DOHH2 (cell line): ENCODE measurements around the gene TNFAIP8L1.
A peak's percentile ranks its signal among the peaks of the same experiment; 100 is the strongest.

Source experiments
- H3F3A ChIP-seq: fragments of 200-600 bp; sonication (generic), shearing (Covaris generic); 2 replicates; pipeline ENCODE4 v1.6.0; 2016; ENCODE audit warnings: antibody characterized with exemption, mild to moderate bottlenecking; ENCODE audit not compliant: control insufficient read depth, insufficient read depth
- H3K27ac ChIP-seq: fragments of 200-600 bp; sonication (generic); 2 replicates; pipeline ENCODE4 v1.5.1; 2014; ENCODE audit warnings: low read depth, mild to moderate bottlenecking, low read length, moderate library complexity
- H3K27me3 ChIP-seq: fragments of 200-600 bp; sonication (generic); 2 replicates; pipeline ENCODE4 v1.6.1; 2014; ENCODE audit warnings: mild to moderate bottlenecking, low read length, mixed read lengths; ENCODE audit not compliant: control insufficient read depth
- H3K36me3 ChIP-seq: fragments of 200-600 bp; sonication (generic); 2 replicates; pipeline ENCODE4 v1.6.1; 2014; ENCODE audit warnings: mild to moderate bottlenecking, low read length, moderate library complexity, mixed read lengths; ENCODE audit not compliant: control insufficient read depth
- H3K4me1 ChIP-seq: fragments of 200-600 bp; sonication (generic); 2 replicates; pipeline ENCODE4 v1.6.1; 2014; ENCODE audit warnings: mild to moderate bottlenecking, low read length, mixed read lengths; ENCODE audit not compliant: control insufficient read depth
- H3K4me2 ChIP-seq: fragments of 200-600 bp; sonication (generic); 2 replicates; pipeline ENCODE4 v1.6.0; 2014; ENCODE audit warnings: mild to moderate bottlenecking, low read length, moderate library complexity
- H3K4me3 ChIP-seq: fragments of 200-600 bp; sonication (generic); 2 replicates; pipeline ENCODE4 v1.5.1; 2014; ENCODE audit warnings: mild to moderate bottlenecking, low read length, mixed read lengths
- H3K79me2 ChIP-seq: fragments of 200-600 bp; sonication (generic); 2 replicates; pipeline ENCODE4 v1.6.1; 2014; ENCODE audit warnings: mild to moderate bottlenecking, low read length, mixed read lengths; ENCODE audit not compliant: control insufficient read depth
- H3K9me2 ChIP-seq: fragments of 200-600 bp; sonication (generic); replicated peaks from 2 replicates; pipeline ENCODE4 v1.6.1; 2014; ENCODE audit warnings: mild to moderate bottlenecking, low read length, mixed read lengths; ENCODE audit not compliant: control insufficient read depth
- H3K9me3 ChIP-seq: fragments of 200-600 bp; sonication (generic); 2 replicates; pipeline ENCODE4 v1.6.1; 2014; ENCODE audit warnings: antibody characterized with exemption, low read length, mixed read lengths; ENCODE audit not compliant: control insufficient read depth, insufficient read depth
- H4K20me1 ChIP-seq: fragments of 200-600 bp; sonication (generic); 2 replicates; pipeline ENCODE4 v1.6.0; 2014; ENCODE audit warnings: low read depth, mild to moderate bottlenecking, antibody characterized with exemption, low read length, moderate library complexity; ENCODE audit not compliant: control insufficient read depth, insufficient read depth
- CTCF ChIP-seq: fragments of 200-600 bp; sonication (generic); IDR thresholded peaks from one replicate; pipeline ENCODE4 v1.5.1; 2014; ENCODE audit warnings: antibody characterized with exemption, mild to moderate bottlenecking, low read depth, low read length; ENCODE audit not compliant: poor library complexity, severe bottlenecking
- EZH2phosphoT487 ChIP-seq: fragments of 200-600 bp; sonication (generic); IDR thresholded peaks from 2 replicates; pipeline ENCODE4 v1.6.1; 2017; ENCODE audit warnings: borderline replicate concordance, mild to moderate bottlenecking, antibody characterized with exemption, low read length, moderate library complexity, mixed read lengths

TNFAIP8L1 gene

DNA sequence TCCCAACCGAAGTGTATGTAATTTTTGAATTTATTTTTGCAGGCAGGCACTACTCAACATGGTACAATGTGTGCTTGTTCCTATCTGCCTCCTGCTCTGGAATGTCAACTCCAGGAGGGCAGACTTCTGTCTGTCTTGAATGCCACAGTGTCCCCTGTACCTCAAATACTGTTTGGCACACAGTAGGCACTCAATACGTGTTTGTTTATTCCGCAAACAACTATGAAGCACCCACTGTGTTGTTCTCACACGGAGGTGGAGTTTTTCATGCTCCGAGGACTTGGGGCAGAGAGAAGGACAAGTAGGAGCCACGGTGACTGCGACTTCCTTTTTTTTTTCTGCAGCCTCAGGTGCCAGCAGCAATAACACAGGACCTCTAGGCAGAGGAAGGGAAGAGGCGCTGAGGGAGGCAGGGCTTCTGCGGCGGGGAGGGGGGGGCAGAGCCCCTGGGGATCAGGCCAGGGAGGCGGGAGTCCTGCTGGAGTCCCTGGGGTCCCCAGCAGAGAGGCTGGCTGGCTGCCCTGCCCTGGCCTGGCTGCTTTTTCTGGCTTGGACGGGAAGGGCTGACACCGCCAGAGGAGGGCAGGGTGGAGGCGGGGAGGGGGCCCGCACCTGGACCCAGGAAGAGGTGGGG, 29.3 kb upstream of the TNFAIP8L1 start:
- no peak overlapping the region for H3K4me3 ChIP-seq
- no peaks in the 10 kb centered on the region for H3K9me2 ChIP-seq
- TF ChIP-seq CTCF = no peak
- TF ChIP-seq EZH2phosphoT487 = no peak
- no peaks in the 10 kb centered on the region for H3K9me3 ChIP-seq
- no peaks in the 10 kb centered on the region for H3K36me3 ChIP-seq
- no peaks in the 10 kb centered on the region for H4K20me1 ChIP-seq
- H3F3A ChIP-seq = no peaks in the 10 kb centered on the region
- H3K79me2 ChIP-seq = no peaks in the 10 kb centered on the region
- no peak overlapping the region for H3K27ac ChIP-seq
- peak overlapping the region; percentile 33 for H3K4me2 ChIP-seq
- peaks cover 10% of the 10 kb centered on the region for H3K27me3 ChIP-seq
- H3K4me1 ChIP-seq = peaks cover 9% of the 10 kb centered on the region

DNA sequence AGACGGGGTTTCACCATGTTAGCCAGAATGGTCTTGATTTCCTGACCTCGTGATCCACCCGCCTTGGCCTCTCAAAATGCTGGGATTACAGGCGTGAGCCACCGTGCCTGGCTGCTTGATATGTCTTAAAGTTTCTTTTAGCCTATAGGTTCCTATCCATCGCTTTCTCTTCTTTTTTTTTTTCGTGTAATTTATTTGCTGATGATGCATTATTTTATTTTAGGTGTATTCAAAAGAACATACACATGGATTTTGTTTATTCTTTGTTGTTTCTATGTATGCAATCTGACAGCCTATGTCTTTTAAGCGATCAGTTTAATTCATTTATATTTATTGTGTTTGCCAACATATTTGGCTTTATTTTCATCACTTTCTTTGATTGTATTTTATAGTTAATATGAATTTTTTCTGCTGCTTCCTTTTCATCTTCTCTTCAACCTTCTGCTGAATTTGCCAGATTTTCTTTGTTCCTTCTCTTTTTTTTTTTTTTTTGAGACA, 26.0 kb upstream of the TNFAIP8L1 start:
- H4K20me1 ChIP-seq = no peaks in the 10 kb centered on the region
- peaks cover 9% of the 10 kb centered on the region for H3K4me1 ChIP-seq
- peaks cover 10% of the 10 kb centered on the region for H3K27me3 ChIP-seq
- no peaks in the 10 kb centered on the region for H3K36me3 ChIP-seq
- no peak overlapping the region for H3K4me3 ChIP-seq
- H3K27ac ChIP-seq = no peak overlapping the region
- no peaks in the 10 kb centered on the region for H3K9me2 ChIP-seq
- H3K9me3 ChIP-seq = no peaks in the 10 kb centered on the region
- no peak overlapping the region for H3K4me2 ChIP-seq
- TF ChIP-seq EZH2phosphoT487 = no peak
- no peak for TF ChIP-seq CTCF
- H3F3A ChIP-seq = no peaks in the 10 kb centered on the region
- H3K79me2 ChIP-seq = no peaks in the 10 kb centered on the region

GRCh38 chr19:4618019-4618418, 21.3 kb upstream of the TNFAIP8L1 start:
- Histone ChIP-seq H3K4me1 (no peaks in the 10 kb centered on the region), H3K79me2 (no peaks in the 10 kb centered on the region), H3K4me3 (no peak overlapping the region), H3K4me2 (no peak overlapping the region), H4K20me1 (no peaks in the 10 kb centered on the region), H3K27me3 (0 out of 2 replicates have a peak, but pooled peaks cover 4% of the 10 kb centered on the region), H3K9me3 (no peaks in the 10 kb centered on the region), H3K9me2 (no peaks in the 10 kb centered on the region), H3F3A (no peaks in the 10 kb centered on the region), H3K36me3 (no peaks in the 10 kb centered on the region), H3K27ac (no peak overlapping the region)
- TF ChIP-seq EZH2phosphoT487 (no peak), CTCF (no peak)
